ENCODE measurements around the gene EHMT1.

The EHMT1 gene

DNA sequence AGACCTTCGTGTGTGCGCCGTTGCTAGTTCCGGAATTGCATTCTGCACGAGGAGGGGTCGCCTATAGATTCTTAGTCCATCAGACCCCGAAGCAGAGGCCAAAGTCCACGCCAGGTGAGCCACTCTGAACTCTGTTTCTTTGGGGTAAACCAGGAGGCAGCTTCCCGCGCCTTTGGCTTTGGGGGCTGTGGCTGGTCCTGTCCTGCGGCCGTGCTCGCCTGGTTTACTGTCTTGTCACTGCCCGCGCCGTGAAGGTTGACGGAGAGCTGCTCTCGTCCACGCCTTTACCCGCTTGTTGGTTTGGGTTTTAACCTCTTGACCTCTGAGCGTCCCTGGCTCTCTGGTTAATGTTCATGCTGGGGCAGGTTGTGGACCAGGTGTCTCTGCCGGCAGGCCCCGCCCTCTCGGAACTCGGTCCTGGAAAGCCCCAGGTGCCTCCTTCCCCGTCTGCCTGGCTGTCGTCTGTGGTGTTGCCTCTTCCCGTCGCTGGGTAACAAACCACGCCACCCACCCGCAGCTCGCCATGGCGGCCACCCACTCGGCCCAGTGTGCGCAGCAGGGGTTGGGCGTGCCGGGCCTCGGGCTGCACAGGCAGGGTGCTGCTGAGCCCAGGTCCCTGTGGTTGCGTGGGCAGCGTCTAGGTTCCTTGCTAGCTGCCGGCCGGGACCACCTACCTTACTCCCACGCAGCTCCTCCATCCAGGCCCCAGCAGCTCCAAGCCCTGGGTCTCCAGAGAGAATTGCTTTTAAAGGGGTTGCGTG is 214.2 kb downstream of the EHMT1 start:
- no peak for DNase-seq
- Mint-ChIP-seq H3K27me3 (ENCODE audit: low read depth, poor library complexity) (no peaks in the 10 kb centered on the region), H3K36me3 (ENCODE audit: low read depth) (peaks cover 39% of the 10 kb centered on the region), H3K4me3 (no peak overlapping the region), H3K27ac (no peak overlapping the region), H3K4me1 (no peaks in the 10 kb centered on the region), H3K9me3 (no peaks in the 10 kb centered on the region)
- TF ChIP-seq, protein P1, sequence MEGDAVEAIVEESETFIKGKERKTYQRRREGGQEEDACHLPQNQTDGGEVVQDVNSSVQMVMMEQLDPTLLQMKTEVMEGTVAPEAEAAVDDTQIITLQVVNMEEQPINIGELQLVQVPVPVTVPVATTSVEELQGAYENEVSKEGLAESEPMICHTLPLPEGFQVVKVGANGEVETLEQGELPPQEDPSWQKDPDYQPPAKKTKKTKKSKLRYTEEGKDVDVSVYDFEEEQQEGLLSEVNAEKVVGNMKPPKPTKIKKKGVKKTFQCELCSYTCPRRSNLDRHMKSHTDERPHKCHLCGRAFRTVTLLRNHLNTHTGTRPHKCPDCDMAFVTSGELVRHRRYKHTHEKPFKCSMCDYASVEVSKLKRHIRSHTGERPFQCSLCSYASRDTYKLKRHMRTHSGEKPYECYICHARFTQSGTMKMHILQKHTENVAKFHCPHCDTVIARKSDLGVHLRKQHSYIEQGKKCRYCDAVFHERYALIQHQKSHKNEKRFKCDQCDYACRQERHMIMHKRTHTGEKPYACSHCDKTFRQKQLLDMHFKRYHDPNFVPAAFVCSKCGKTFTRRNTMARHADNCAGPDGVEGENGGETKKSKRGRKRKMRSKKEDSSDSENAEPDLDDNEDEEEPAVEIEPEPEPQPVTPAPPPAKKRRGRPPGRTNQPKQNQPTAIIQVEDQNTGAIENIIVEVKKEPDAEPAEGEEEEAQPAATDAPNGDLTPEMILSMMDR (IDR thresholded peaks at IDR 0.05) = no peak

DNA sequence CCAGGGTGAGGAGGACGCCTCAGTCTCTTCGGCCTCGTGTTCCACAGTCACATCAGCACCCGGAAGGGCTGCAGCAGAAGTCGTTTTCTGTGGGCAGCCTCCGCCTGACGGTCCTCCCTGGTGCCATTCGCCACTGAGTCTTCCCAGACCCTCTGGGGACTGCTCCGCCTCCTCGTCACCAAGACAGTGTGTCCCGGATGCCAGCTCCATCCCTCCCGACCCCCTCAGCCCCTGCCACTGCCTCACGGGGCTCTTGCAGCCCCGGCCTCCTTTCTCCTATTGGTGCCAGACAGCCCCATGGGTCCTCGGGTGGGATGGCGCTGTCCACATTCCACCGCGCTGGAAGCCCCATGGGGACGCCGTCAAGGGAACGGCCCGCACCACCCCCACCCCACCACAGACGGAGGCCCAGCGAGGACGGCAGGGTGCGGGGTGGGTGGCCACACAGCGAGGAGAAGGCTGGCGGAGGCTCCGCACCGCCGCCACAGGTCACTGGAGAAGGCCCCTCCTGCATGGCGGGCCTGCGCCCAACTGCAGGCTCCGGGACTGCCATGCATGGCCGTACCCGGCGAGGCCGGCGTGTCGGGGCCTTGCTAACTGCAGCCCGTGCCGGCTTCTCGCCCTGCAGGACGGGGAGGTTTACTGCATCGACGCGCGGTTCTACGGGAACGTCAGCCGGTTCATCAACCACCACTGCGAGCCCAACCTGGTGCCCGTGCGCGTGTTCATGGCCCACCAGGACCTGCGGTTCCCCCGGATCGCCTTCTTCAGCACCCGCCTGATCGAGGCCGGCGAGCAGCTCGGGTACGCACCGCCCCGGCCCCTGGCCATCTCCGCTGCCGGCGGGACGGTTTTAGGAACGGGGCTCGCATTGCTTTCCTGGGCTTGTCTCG is 215.2 kb downstream of the EHMT1 start:
- H3K36me3 Mint-ChIP-seq (ENCODE audit: low read depth) = peaks cover 41% of the 10 kb centered on the region
- H3K27me3 Mint-ChIP-seq (ENCODE audit: low read depth, poor library complexity) = no peaks in the 10 kb centered on the region
- no peak overlapping the region for H3K27ac Mint-ChIP-seq
- peaks cover under 1% of the 10 kb centered on the region for H3K9me3 Mint-ChIP-seq
- DNase-seq = no peak
- H3K4me3 Mint-ChIP-seq = no peak overlapping the region
- H3K4me1 Mint-ChIP-seq = no peaks in the 10 kb centered on the region
- TF ChIP-seq, protein P1 (IDR thresholded peaks at IDR 0.05) = no peak

DNA sequence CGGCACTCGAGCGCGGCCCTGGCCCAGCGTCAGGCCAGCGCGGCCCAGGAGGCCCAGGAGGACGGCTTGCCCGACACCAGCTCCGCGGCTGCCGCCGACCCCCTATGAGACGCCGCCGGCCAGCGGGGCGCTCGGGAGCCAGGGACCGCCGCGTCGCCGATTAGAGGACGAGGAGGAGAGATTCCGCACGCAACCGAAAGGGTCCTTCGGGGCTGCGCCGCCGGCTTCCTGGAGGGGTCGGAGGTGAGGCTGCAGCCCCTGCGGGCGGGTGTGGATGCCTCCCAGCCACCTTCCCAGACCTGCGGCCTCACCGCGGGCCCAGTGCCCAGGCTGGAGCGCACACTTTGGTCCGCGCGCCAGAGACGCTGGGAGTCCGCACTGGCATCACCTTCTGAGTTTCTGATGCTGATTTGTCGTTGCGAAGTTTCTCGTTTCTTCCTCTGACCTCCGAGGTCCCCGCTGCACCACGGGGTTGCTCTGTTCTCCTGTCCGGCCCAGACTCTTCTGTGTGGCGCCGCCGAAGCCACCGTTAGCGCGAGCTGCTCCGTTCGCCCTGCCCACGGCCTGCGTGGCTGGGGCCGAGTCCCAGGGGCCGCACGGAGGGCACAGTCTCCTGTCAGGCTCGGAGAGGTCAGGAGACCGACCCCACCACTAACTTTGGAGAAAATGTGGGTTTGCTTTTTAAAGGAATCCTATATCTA is 216.2 kb downstream of the EHMT1 start:
- no peak overlapping the region for H3K4me3 Mint-ChIP-seq

DNA sequence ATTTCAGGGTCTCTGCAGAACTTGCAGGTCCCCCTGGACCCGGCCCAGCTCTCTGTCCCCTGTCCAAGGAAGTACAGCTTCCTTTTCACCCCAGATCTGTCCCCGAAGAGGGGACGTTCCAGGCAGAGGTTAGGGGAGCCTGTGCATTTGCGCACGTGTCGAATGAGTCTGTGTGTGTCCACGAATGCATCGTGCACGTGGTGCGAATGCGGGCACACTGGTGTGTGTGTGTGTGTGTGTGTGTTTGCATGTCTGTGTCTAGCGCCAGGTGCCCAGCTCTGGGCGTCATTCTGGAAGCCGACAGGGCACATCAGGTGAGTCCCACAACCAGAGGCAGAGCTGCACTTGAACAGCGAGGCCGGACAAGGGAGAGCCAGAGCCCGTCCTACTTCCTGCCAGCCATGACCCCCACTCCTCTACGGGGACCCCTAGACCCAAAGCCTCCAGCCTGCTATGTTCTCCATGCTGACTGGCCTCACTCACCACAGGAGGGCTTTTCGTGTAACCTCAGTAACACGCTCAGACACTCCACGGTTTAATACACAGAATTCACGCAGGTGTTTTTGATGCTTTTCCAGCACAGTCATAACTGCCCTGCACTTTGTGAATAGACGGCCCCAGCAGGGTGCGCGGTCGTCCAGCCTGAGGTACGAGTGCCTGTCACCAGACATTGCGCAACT is 217.5 kb downstream of the EHMT1 start:
- H3K9me3 Mint-ChIP-seq = peaks cover 16% of the 10 kb centered on the region
- TF ChIP-seq, protein P1 (IDR thresholded peaks at IDR 0.05) = no peak
- no peak overlapping the region for H3K4me3 Mint-ChIP-seq
- H3K36me3 Mint-ChIP-seq (ENCODE audit: low read depth) = peaks cover 35% of the 10 kb centered on the region
- H3K27me3 Mint-ChIP-seq (ENCODE audit: low read depth, poor library complexity) = no peaks in the 10 kb centered on the region
- DNase-seq = no peak
- no peaks in the 10 kb centered on the region for H3K4me1 Mint-ChIP-seq
- H3K27ac Mint-ChIP-seq = no peak overlapping the region

More for the DNA sequence above, 216.2 kb downstream of the EHMT1 start:
- peaks cover 7% of the 10 kb centered on the region for H3K9me3 Mint-ChIP-seq
- H3K27ac Mint-ChIP-seq = no peak overlapping the region
- H3K27me3 Mint-ChIP-seq (ENCODE audit: low read depth, poor library complexity) = no peaks in the 10 kb centered on the region
- DNase-seq = no peak
- peaks cover 39% of the 10 kb centered on the region for H3K36me3 Mint-ChIP-seq (ENCODE audit: low read depth)
- H3K4me1 Mint-ChIP-seq = no peaks in the 10 kb centered on the region
- TF ChIP-seq, protein P1 (IDR thresholded peaks at IDR 0.05) = no peak

DNA sequence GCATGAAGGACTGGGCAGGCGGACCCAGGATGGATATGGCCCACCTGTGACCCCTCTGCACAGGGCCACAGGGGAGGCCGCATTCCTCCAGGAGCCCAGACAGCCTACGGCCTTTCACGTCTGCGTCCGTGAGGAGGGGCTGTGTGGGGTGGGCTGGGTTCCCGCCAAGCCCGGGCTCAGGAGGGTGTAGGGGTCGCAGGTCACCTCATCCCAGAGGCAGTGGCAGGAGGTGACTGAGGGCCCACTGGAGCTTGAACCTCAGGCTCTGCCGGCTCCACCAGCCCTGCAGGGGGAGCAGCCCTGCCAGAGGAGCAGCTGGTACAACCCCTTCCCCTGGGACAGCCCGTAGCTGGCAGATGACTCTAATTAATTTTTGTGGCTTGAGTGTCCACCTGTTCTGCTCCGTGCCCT is 218.0 kb downstream of the EHMT1 start:
- TF ChIP-seq, protein P1 (IDR thresholded peaks at IDR 0.05) = no peak
- Mint-ChIP-seq H3K9me3 (peaks cover 16% of the 10 kb centered on the region), H3K36me3 (ENCODE audit: low read depth) (peaks cover 31% of the 10 kb centered on the region), H3K4me1 (no peaks in the 10 kb centered on the region), H3K27me3 (ENCODE audit: low read depth, poor library complexity) (no peaks in the 10 kb centered on the region), H3K4me3 (no peak overlapping the region), H3K27ac (no peak overlapping the region)
- DNase-seq = peak; percentile 45

Measured in nephron progenitor cell (in vitro differentiated cells).